Myocyte (in vitro differentiated cells): ENCODE measurements around the gene GMCL2. TPM values are rescaled to one million over a fixed set of nuclear protein-coding genes. Genes with fewer than 3 reads are reported as not detected.
"Not testable (repeated sequence)": the region's sequence is repeated elsewhere in the genome, so short reads cannot be mapped to it uniquely, and the experiment has no call there.

Source experiments
- DNase-seq: peaks from one replicate; pipeline ENCODE4 v3.0.0-alpha.2; 2012; ENCODE audit warnings: low read depth
- polyA plus RNA-seq: library from polyadenylated mRNA; unstranded; fragments of >200 nt; gene quantifications from one replicate; pipeline ENCODE4 v1.2.1, GENCODE V29; 2012; ENCODE audit warnings: missing spikeins
- total RNA-seq: library from RNA; depleted of rRNA; stranded (reverse); fragments of >200 nt; gene quantifications from 2 replicates; pipeline ENCODE4 v1.2.3, GENCODE V29; 2014

GMCL2 gene, protein sequence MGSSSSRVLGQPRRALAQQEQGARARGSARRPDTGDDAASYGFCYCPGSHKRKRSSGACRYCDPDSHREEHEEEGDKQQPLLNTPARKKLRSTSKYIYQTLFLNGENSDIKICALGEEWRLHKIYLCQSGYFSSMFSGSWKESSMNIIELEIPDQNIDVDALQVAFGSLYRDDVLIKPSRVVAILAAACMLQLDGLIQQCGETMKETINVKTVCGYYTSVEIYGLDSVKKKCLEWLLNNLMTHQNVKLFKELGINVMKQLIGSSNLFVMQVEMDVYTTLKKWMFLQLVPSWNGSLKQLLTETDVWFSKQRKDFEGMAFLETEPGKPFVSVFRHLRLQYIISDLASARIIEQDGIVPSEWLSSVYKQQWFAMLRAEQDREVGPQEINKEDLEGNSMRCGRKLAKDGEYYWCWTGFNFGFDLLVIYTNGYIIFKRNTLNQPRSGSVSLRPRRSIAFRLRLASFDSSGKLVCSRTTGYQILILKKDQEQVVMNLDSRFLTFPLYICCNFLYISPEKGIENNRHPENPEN
- total RNA-seq = not detected in 2 replicates
- not detected for polyA plus RNA-seq

DNA sequence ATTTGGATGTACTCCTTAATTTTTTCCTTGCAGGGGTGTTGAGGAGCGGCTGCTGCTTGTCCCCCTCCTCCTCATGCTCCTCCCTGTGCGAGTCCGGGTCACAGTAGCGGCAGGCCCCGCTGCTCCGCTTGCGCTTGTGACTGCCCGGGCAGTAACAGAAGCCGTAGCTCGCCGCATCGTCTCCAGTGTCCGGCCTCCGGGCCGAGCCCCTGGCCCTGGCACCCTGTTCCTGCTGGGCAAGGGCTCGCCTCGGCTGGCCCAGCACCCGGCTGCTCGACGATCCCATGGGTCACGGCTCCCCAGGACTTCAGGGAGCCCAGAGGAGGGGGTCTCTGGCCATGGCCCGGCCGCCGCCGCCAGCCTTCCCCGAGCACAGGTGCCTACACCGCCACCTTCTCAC lies at the start of gene GMCL2:
Gene GMCL2 (minus strand): TSS at position 358 of the 400 bp plus-strand sequence. CDS start 72 bp downstream, at position 286.
- no peak for DNase-seq

DNA sequence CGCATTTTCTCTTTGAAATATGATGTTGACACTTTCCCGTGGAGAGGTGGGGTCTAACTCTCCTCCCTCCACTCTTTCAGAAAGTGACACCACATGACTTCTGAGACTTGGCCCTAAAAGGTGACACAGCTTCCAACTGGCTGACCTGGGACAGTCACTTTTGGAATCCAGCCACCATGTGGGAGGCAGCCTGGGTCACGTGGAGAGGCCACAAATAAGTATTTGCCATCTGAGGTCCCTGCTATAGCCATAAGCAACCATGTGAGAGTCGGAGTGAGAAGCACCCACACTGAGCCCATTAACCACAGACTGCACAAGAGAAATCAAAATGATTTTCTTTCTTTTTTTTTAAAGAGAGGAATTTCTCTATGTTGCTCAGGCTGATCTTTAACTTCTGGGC lies 49.5 kb upstream of the GMCL2 start:
- peak; percentile 24 for DNase-seq

DNA sequence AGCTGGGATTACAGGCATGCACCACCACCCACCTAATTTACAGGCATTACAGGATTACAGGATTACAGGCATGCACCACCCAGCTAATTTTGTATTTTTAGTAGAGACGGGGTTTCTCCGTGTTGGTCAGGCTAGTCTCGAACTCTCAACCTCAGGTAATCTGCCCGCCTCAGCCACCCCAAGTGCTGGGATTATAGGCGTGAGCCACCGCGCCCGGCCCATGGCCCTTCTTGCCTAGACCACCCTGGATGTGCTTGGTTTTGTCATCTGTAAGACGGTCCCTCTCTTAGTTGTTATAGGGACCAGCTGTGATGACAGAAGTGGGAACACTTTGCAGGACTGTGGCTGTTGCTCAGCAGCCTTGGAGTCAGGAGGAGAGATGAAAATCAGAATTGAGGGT lies 49.0 kb upstream of the GMCL2 start:
- DNase-seq = no peak

DNA sequence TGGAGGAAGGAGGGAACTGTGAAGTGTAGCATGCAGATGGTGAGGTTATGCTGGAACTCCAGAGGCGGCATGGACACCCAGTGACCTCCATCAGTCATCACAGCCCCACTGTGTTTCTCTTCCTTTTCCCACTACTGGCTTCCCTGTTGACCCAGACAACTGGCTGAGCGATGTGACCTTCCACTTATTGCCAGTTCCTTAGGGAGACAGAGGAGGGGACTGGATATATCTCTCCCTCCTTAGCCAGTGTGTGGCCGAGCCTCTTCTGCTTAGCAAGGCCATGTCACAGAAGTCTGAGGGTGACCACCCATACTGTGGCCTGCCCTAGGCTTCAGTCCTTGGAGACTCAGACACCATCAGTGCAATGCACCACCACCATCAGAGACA lies 48.4 kb upstream of the GMCL2 start:
- DNase-seq = no peak

DNA sequence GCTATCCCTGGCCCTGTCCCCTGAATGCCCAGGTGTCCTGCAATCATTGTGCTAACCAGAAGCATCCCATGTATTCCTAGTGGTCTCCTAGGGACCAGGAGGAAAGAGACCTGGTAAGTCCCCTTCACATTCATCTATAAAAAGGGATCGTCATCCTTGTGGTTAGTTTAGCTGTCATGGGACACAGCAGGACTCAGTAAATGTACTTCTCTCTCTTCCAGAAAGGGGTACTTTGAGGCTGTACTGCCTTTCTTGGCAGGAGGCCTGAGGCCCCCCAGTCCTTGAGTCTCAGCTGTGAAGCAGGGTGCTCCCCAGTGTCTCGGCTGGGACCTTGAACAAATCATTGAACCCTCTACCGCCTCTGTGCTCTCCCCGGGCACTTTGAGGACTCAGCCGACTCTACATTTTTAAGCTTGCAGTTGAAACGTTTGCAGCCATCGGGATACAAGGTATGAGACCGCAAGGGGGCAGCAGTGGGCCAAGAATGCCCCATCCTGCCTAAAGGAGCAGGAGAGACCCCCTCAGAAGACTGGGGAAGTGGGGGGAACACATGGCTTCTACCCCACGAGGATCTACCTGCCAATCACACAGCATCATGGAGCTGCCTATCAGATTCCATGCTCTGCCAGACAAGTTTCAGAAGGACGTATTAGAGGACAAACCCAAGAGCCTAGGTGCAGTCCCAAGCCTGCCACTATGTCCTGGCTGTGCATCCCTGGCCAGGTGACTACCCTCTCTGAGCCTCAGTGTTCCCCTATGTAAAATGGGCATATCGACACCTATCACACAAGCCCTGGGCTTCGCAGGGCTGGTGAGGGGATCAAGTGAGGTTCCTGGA lies 47.8 kb upstream of the GMCL2 start:
- DNase-seq = peak; percentile 65

DNA sequence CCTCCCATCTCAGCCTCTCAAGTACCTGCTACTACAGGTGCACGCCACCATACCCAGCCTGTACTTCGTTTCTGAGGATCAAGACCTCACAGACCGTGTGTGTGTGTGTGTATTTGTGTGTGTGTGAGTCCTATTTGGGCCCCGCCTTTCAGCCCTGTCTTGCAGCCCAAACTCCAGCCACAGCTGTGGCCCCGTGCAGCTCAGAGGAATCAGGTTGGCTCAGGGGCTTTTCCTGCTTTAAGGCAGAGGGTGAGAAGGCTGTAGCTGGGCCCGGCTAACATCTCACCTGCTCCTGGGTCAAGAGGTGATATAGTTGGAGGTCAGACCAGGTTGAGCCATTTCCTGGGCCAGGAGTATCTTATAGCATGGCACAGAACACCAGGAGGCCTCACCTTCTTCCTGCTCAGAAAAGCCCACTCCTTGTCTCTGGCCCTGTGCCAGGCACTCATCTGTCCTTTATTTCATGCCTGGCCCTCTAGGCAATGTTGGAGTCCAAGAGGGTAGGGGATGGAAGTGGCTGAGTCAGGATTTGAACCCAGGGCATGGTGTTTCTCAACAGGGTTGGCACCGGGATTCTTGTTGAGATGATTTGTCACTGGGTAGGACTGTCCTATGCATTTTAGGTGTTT lies 47.1 kb upstream of the GMCL2 start:
- DNase-seq = no peak

DNA sequence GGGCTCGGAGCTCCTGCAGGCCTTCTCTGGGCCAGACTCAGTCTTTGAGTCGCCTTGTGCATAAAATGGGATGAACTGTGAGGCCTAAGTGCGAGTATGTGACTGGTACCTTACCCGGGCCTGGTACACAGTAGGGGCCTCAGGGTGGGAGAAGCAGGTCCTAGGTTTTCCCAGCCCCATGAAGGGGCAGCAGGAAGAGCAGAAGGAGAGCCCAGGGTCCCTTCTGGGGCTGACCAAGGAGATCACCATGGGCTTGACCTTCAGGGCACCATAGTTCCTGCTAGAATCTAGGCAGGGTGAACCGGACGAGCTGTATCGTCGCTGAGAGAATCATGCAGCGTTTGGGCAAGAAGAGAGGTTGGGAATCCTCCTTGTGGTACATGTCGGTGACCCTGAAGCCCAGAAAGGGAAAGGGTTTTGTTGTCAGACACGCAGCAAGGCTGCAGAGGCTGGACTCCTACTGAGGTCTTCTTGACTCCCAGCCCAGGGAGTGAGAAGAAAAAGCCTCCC lies 45.8 kb upstream of the GMCL2 start:
- DNase-seq = no peak

DNA sequence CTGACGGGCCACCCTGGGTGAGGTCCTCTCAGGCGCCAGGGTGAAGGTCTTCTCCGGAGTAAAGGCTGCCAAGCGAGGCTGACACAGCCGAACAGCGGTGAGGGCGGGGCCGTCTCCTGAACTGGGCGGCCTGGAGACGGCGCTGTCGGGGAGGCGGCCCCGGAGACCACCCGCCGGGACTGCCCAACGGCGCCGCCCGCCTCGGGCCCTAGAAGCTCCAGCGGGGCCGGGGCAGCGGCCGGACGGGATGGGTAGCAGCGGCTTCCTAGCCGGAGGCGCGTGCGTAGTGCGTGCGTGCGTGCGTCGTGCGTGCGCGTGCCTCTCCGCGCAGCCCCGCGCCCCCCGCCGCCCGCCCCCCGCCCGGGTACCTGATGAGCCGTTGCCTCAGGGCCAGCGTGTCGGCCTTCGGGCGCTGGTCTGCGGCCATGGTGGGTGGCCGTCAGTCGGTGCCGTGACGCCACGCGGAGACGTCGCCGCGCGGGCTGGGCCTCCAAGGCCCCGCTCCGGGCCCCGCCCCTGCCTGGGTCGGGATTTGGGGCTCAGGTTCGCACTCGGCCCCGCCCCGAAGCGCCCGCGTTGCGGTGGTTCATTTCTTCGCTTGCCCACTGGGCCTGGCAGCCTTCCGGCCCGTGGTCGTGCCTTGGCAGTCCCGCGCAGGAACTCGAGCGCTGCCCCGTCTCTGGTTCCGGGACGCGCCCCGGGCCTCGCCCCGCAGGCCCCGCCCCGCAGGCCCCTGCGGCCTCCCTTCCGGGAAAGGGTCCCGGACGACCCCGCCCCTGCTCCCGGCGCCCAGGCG lies 45.2 kb upstream of the GMCL2 start, which contains the start of gene PHYKPL:
Gene PHYKPL (minus strand): TSS at position 679 of the 796 bp plus-strand sequence. CDS start 252 bp downstream, at position 427.
- peak; percentile 87 for DNase-seq

DNA sequence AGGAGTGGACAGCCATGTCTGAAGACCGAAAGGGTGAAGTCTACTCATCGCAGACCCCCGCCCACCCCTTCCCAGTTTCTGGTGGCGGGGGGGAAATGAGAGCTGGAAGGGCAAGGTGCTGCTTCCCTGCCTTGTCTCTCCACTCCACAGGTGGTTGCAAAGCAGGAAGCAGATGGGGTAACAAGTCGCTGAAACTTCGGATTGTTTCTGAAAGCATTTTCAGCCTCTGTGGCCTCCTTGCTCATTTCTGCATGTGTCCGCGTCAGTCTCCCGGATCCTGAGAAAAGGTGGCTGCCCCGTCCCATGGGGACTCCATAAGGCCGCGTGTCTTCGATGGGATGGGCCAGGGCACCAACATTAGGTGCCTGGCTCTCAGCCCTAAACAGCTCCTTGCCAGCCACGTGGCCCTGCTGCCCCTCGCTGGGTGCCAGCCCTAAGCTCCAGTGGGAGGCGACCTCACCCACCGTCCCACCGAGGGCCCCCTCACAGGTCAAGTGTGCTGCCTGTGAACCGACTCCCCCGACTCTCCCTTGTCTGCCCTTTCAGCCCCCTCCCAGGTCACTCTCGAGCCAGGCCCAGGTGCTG lies 44.5 kb upstream of the GMCL2 start:
- no peak for DNase-seq

DNA sequence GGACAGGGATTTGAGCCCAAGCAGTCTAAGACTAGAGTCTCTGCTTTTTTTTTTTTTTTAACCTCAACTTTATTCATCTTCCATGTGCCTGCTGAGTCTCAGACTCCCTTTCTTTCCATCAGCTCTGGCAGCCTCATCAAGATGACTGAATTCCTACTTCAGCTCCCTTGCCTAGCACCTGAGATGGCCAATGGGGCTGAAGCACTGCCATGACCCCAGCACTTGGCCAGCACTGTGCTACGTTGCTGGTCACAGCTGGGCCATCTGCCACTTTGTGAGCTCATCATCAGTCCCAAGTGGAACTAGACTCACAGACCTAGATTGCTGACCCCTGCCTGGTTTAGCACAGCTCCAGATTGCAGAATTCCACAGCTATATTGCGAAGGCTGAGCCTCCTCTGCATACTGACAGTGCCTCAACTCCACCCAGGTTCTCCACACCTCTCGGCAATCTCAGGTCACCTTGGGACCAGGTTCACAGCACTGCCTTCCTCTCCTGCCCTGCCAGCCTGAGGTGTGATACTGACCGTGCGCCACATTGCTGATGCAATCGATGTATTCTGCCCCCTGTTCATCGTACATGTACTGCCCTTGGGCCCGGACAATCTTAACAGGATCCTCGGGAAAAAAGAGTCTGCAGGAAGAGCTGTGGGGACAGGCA lies 43.8 kb upstream of the GMCL2 start:
- DNase-seq = peak; percentile 64

DNA sequence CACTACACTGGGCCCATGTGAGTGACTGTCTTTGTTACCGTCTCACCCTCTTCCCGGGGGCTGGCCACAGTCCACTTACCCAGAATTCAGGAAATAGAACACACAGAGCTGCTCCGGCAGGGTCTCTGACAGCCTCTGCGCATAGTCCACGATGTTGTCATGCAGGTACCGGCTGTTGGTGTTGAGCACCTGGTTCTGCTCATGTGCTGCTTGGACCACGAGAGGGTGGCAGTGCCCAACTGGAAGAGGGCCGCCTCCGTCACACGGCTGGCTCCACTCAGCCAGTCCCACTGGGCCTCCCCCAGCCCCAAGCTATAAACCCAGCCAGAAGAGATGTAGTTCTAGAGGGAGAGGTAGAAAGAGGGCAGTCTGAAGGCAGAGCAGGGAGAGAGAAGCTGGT lies 42.7 kb upstream of the GMCL2 start:
- DNase-seq = no peak

DNA sequence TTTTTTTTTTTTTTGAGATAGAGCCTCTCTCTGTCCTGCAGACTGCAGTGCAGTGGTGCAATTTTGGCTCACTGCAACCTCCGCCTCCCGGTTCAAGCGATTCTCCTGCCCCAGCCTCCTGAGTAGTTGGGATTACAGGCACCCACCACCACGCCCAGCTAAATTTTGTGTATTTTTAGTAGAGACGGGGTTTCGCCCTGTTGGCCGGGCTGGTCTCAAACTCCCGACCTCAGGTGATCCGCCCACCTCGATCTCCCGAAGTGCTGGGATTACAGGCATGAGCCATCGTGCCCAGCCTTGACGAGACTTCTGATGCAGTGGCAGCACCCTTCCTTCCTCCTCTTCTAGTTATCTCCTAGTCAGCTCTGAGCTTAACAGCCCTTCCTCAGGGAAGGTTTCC lies 41.9 kb upstream of the GMCL2 start:
- not testable (repeated sequence) for DNase-seq

DNA sequence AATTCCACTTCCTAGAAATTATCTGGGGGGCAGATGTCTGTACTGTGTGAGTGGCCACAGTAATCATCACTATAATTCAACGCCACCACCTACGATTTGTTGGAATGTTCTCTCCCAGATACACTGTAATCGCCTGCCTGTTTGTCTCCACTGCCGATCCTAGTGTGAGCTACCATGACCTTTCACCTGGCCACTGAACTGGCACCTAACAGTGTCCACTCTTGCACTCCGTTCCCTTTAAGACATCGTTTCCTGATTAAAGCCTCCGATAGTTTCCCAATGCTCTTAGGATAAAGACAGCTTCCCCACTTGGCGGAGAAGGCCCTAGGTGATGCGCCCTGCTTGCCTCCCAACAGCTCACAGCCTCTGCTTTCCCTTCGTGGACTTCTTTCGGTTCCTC lies 41.4 kb upstream of the GMCL2 start:
- no peak for DNase-seq

DNA sequence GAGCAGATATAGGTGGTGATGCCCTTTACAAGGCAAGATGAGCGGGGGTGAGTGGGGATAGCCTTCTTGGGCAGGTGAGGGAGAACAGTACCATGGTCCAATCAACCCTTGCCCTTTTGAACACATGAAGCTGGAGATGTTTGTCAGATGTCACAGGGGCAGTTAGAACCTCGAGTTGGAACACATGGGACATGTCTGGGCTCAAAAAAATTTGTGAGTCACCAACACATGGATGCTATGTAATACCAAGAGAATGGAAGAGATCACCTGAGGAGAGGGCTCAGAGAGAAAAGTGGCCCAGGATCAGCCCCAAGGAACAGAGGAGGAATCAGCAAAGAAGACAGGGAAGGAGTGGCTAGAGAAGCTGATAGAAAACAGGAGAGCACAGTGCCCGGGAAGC lies 40.8 kb upstream of the GMCL2 start:
- no peak for DNase-seq

DNA sequence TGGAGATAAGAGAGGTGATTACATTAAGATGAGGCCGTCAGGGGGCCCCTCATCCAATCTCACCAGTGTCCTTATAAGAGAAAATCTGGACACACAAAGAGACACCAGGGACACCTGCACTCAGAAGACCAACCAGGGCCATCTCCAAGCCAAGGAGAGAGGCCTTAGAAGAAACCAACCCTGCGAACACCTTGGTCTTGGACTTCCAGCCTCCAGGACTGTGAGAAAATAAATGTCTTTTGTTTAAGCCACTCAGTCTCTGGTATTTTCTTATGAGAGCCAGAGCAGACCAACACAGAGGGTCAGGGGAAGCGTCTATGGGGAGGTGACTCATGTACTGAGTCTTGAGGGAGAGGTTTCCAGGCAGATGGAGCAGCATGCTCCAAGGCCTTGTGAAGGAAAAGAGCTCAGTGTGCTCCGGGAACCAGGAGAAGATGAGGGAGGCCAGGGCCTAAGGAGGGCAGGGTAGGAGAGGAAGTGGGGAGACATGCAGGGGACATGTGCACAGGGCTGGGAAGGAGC lies 40.0 kb upstream of the GMCL2 start:
- DNase-seq = no peak

DNA sequence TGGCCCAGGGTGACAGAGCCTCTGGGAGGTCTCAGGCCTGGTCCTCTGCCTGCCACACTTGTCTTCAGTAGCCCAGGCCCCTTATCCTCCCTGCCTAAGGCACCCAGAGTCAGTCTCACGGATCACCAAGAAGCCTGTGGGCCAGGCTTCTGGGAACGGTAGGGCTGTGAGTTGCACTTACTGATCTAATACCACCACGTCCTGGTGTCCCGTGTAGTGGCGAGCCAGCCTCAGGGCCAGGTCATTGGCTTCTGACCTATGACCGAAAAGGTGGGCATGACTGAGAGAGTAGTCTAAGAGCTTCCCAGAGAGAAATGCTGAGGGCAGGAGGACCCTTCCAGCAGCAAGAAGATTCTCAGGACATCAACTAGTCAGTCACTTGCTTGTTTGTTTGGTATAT lies 38.0 kb upstream of the GMCL2 start:
- DNase-seq = no peak

DNA sequence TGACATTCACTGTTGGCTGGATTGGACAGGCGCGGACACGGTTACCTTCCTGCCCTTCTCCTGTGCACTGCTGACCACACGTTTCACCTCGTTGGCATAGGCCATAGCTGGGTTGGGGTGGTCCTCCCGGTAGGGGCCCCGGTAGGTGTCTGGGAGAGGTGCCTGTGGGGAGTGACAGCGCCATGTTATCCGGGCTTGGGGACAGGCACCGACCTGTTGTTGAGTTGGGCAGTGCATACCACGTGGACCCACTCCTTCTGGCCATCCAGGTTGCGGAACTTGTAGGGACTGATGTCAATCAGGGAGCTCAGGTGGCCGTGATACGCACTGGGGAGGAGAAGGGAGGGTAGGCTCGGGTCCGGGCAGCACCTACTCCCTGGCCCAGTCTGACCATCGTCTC lies 37.2 kb upstream of the GMCL2 start:
- DNase-seq = no peak

DNA sequence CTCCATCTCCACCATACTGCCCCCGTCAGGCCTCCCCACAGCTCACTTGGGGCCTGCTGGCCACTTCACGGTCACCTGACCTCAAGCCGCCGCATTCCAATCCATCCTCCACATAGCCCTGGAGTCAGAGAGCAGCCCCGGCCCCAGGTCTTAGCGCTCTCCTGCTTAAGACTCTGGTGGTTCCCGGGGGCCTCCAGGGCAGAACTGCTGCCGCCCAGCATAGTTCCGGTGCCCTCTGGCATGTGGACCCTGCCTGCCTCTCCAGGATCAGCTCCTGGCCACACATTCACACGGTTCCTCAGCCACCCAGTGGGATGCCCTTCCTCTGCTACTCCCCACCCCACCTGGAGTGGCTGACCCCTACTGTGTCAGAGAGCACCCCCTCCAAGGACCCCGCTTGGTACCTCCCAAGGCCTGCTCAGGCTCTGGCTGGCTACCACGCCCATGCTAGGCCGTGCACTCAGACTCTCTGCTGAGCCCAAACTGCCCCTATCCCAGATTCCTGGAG lies 36.7 kb upstream of the GMCL2 start:
- no peak for DNase-seq

DNA sequence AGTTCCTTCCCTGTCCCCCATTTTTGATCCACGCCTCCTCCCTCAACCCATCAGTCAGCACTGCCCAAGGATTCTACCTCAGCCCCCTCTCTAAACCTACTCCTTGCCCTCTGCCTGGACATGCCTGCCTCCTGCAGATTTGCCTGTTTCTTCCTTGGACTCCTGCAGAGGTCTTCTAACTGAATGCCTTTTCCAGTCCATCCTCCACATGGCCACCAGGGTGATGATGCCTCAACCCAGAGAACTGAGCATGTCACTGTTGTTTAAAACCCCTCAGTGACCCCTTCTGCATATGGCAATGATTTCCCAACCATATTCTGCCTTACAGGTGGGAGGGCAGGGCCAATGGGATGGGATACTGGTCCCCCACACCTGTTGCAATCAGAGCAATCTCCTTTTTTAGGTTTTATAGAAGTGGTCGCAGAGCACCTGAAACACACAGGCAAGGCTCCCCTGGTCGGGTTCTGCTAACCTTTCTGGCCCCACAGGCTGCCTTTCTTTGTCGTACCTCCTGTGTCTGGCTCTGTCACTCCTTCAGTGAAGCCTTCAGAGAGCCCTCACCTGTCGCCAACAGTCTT lies 36.1 kb upstream of the GMCL2 start:
- no peak for DNase-seq
